Fibroblast of the conjunctiva (primary cell): ENCODE measurements around the gene SCLY.
"Not testable (repeated sequence)": the region's sequence is repeated elsewhere in the genome, so short reads cannot be mapped to it uniquely, and the experiment has no call there.

ENCODE experiments used
- DNase-seq: peaks from one replicate; pipeline ENCODE4 v3.0.0-alpha.2; 2010; ENCODE audit warnings: low read depth

The SCLY gene

DNA sequence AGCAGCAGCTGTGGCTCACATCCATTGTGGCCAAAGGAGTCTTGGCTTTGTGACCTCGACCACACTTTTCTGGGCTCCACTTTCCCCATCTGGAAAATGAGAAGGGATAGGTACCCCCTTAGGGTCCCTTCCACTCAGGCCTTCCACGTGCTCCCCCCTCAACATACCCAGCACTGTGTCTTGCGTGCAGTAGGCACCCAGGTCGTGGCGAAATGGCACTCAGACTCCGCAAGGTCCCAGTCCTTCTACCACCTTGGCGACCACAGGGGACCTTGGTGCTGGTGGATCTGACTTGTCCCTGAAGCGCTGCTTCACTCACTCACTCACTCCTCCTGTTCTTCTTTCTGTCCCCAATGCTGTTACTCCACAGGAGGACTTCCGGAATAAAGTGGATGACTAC lies 19.9 kb upstream of the SCLY start:
- DNase-seq = no peak

GRCh38 chr2:238042090-238042489 lies 18.7 kb upstream of the SCLY start:
- no peak for DNase-seq

DNA sequence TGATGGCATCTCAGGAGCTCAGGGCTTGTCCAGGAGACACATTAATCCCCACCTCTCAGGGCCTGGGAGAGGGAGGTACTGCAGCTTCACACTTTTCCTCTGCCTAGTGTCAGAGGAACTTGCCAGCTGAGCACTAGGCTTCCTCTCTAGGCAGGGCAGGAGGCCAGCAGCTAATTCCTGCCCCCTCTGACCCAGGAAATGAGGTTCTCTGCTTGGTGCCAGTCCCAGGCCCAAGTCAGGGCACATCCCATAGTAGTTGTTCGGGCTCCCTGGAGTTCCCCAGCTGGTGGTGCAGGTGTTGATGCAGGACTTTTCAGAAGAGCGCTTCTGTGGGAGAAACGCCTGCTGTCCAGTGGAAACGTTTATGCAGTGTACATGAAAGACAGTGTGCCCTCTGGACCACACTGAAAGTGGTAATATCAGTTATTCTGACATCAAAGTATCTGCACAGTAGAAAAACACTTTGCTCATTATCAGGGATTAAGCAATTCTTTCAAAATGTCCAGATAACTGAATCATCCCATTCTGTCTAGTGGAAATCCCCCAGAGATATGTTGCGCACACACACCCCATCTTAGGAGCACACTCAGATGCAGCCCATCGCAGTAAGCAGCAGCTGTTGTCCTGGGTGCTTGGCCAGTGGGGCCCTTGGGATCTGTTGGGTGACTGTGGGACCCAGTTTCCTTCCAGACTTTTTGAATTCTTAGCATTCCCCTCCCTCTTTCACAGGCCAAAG lies 17.8 kb upstream of the SCLY start:
- no peak for DNase-seq

DNA sequence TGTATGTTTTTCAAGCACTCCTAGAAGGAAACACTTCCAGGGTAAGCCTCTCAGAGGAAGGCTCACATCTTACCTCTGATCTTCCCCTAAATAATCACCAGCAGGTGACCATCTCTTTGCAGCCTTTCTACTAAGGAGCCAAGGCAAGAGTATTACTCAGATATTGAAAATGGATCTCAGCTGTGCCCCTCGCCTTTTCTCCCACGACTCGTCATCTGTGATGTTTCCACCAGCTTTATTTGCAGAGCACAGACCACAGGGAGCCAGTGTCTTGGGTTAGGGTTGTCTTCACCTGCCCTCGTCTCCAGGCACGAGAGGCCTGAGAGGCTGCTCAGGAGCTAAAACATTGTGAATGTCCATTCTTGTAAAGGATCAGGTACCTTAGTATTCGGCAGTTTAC lies 16.9 kb upstream of the SCLY start:
- DNase-seq = no peak

DNA sequence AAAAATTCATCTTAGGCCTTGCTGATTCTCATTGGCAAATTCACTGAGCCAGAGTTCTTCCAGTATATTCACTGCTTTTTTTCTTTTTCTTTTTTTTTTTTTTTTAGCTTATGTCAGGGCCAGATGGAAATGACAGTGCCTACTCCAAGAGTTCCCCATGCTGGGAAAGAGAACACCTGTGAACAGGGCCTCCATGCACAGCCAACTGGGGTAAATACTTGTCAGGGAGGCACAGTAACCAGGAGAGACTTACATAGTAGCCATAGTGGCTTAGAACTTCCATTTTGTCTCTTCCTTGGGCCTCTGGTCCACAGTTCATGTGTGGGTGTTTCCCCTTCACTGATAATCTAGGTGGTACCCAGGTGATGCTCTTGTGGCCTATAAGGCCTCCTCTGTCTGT lies 15.2 kb upstream of the SCLY start:
- DNase-seq = no peak

- DNase-seq = no peak
Measured at GRCh38 chr2:238046725-238047270, 14.0 kb upstream of the SCLY start.

- DNase-seq = no peak
Measured at GRCh38 chr2:238053191-238053776, 7.5 kb upstream of the SCLY start.

DNA sequence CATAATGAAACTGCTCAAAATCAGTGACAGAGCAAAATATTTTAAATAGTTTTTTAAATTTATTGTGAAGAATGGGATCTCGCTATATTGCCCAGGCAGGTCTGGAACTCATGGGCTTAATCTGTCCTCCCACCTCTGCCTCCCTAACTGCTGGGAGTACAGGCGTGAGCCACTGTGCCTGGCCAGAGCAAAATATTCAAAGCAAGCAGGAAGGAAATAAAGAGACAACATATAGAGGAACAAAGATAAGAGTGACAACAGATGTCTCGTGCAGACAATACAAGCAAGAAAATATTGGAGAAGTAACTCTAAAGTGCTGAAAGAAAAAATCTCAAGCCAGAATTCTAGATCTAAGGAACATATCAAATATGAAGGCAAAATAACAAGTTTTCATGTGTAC lies 5.0 kb upstream of the SCLY start:
- DNase-seq = no peak

DNA sequence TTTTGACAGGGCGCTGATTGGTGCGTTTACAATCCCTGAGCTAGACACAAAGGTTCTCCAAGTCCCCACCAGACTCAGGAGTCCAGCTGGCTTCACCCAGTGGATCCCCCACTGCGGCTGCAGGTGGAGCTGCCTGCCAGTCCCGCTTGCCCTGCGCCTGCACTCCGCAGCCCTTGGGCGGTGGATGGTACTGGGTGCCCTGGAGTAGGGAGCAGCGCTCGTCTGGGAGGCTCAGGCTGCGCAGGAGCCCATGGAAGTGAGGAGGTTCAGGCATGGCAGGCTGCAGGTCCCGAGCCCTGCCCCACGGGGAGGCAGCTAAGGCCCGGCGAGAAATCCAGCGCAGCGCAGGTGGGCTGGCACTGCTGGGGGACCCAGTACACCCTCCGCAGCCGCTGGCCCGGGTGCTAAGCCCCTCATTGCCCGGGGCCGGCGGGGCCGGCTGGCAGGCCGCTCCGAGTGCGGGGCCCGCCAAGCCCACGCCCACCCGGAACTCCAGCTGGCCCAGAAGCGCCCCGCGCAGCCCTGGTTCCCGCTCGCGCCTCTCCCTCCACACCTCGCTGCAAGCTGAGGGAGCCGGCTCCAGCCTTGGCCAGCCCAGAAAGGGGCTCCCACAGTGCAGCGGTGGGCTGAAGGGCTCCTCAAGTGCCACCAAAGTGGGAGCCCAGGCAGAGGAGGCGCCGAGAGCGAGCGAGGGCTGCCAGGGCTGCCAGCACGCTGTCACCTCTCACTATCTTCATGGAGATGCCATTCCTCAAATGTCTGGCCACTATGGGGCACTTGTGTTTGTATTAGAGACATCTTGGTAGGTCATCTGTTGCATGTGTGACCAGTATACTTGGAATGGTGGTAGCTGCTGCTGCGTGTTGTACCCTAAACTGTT lies 2.9 kb upstream of the SCLY start:
- not testable (repeated sequence) for DNase-seq

GRCh38 chr2:238059505-238059904 lies 1.3 kb upstream of the SCLY start:
- DNase-seq = no peak

- DNase-seq = no peak
Measured at GRCh38 chr2:238060096-238060541, 682 bp upstream of the SCLY start.

DNA sequence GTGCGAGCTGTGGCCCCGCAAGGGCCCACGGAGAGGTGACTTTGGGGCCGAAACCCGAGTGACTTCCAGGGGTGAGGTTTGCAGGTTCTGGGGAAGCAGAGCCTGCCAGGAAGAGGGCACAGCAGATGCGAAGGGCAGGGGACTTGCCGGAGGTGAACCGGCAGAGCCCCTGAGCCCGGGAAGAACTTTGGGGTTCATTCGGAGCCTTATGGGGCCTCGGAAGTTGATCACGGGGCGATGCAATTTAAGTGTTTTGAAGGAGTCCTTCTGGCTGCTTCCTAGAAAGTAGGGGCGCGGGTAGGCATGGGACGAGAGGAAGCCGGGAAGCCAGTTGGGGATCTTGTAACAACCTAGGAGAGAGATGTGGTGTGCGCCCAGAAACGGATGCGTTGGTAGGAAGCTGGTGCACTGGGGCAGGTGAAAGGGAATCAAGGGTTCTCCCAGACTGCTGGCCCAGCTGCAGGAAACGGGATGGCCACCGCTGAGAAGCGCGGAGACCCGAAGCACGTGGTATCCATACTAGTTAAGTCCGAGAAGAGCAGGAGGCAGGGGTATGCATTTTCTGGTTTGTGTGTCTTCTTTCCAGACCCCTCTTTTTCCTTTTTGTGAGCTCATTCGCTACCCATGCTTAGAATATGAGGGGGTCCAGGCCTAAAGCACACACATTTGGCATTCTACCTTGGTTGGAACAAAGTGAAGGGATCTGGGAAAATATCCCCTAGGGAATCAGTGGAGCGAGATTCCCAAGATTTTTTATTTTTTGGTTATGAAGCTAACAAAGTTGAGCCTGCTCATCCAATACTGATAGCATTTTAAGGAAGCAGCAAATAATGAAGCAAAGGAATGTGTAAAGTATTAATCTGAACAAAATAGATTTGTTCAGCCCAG lies 758 bp downstream of the SCLY start:
- DNase-seq = no peak

DNA sequence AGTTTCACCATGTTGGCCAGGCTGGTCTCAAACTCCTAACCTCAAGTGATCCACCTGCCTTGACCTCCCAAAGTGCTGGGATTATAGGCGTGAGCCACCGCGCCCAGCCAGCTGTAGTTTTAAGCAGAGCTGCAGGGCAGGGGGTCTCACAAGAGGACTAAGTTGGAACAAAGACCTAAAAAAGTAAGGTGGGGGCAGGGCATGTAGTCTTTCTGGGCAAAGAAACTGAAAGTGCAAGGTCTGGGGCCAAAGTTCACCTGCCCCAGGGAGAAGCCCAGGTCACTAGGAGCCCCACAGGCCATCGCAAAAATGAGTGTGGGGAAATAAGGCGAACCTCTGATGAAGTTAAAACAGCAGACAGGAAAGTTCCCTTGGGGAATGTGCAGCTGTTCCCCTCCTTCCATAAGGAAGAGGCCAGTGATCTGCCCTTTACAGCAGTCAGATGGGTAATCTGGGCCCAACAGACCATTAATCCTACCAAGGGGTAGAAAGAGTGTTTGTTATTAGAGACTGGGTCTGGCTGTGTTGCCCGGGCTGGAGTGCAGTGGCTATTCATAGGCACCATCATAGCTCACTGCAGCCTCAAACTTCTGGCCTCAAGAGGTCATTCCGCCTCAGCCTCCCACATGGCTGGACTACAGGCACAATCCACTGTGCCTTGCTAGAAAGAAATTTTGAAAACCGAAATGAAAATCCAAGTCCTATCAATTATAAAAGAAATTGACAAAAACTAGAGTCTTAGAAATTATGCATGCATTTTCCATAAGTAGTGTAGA lies 2.8 kb downstream of the SCLY start:
- no peak for DNase-seq

GRCh38 chr2:238064376-238064775 lies 3.6 kb downstream of the SCLY start:
- no peak for DNase-seq

DNA sequence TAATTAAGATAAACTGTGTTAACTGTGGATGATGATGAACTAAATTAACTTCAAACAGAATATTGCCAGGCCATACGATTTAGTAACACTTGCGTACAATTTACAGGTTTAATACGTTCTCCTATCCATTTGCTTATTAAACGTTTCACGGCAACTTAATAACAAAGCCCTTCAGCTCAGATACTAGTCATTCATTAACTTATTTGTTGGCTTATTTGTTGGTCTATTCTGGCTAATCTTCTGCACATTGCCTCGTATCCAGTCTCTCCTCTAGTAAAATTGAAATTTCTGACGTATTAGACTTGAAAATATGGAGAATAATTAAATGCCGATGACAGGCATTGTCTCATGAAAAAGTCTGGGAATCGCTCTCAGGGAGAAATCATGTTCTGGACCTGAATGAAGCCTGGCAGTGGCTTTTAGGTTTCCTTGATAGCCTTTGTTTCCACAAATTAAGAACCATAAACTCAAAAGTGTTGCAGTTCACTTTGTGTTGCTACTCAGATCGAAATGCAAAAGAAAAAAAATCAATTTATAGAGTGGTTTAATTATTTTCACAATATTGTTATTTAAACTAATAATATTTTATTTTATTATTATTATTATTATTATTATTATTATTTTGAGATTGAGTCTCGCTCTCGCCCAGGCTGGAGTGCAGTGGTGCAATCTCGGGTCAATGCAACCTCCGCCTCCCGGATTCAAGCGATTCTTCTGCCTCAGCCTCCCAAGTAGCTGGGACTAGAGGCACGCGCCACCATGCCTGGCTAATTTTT lies 4.5 kb downstream of the SCLY start:
- DNase-seq = no peak

GRCh38 chr2:238066218-238066617 lies 5.4 kb downstream of the SCLY start:
- no peak for DNase-seq

GRCh38 chr2:238066718-238067117 lies 5.9 kb downstream of the SCLY start:
- not testable (repeated sequence) for DNase-seq

- no peak for DNase-seq
Measured at GRCh38 chr2:238067939-238068338, 7.1 kb downstream of the SCLY start.

DNA sequence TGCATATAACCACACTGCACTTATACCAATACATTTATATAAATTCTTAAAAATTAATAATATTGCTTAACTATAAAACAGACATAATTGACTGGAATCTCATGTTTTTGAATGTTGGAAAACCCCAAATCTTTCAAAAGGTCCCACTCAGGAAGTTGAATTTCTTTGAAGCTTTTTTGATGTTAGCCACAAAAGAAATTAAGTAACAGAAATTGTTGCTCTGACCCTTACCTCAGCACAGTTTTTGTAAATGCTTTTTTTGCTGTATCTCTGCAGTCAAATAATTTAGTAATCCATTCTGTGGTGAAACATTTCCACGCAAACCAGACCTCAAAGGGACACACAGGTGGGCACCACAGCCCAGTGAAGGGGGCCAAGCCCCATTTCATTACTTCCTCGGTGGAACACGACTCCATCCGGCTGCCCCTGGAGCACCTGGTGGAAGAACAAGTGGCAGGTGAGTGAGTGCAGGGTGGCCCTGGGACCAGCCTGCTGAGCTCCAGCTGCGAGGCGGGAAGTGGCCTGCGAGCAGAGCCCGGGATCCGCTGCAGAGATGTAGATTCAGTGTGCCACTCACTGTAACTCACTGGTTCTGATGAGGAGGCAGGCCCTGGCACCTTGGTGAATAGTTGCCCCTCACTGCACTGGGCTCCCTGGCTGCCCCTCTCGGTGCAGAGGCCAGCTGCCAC lies 8.4 kb downstream of the SCLY start:
- DNase-seq = no peak
